Measurements from ENCODE around the gene PCDH1. TPM values are rescaled to one million over a fixed set of nuclear protein-coding genes. Genes with fewer than 3 reads are reported as not detected.

Gene PCDH1
- total RNA-seq, 1 donor from 2014 or later, result 11.5 TPM

- H3K79me2 ChIP-seq (ENCODE audit: insufficient read depth, low read length), result no peaks in the 10 kb centered on the region
- H3K9me3 ChIP-seq (ENCODE audit: insufficient read depth, low read depth, low read length), result no peaks in the 10 kb centered on the region
- H3K4me2 ChIP-seq (ENCODE audit: low read length), result no peak overlapping the region
- H3K4me1 Mint-ChIP-seq (ENCODE audit: low read depth, unreplicated experiment), result peaks cover 8% of the 10 kb centered on the region
- no peak for TF ChIP-seq EZH2 (IDR thresholded peaks at IDR 0.05; ENCODE audit: insufficient read depth, low read length)
- TF ChIP-seq CTCF (IDR thresholded peaks at IDR 0.05; ENCODE audit: insufficient read depth, low read depth, low read length), result no peak
- H3K4me1 ChIP-seq (ENCODE audit: insufficient read depth, low read length), result no peaks in the 10 kb centered on the region
- no peak for FAIRE-seq
- H3K27ac ChIP-seq (ENCODE audit: low read depth, low read length), result no peak overlapping the region
- H3K36me3 ChIP-seq (ENCODE audit: insufficient read depth, low read length), result no peaks in the 10 kb centered on the region
- H3K4me3 ChIP-seq (ENCODE audit: insufficient read depth, low read depth, low read length), result no peak overlapping the region
- peaks cover 4% of the 10 kb centered on the region for H3K9me3 Mint-ChIP-seq (ENCODE audit: unreplicated experiment)
- no peak for DNase-seq (ENCODE audit: low read depth)
- H4K20me1 ChIP-seq (ENCODE audit: insufficient read depth, low read length), result no peaks in the 10 kb centered on the region
- no peak overlapping the region for H3K4me3 Mint-ChIP-seq (ENCODE audit: unreplicated experiment)
- H2AFZ ChIP-seq (ENCODE audit: low read depth, low read length), result no peak overlapping the region
- H3K27me3 ChIP-seq (ENCODE audit: insufficient read depth, low read length), result peaks cover 13% of the 10 kb centered on the region
- H3K36me3 Mint-ChIP-seq (ENCODE audit: low read depth, unreplicated experiment), result no peaks in the 10 kb centered on the region
- H3K27me3 Mint-ChIP-seq (ENCODE audit: low read depth, unreplicated experiment), result peaks cover 34% of the 10 kb centered on the region
- H3K9ac ChIP-seq (ENCODE audit: low read length), result no peak overlapping the region
- no peak overlapping the region for H3K27ac Mint-ChIP-seq (ENCODE audit: unreplicated experiment)
Observed at GRCh38 chr5:141815051-141815795, 63.0 kb downstream of the PCDH1 start.

- Histone ChIP-seq H3K4me3 (ENCODE audit: insufficient read depth, low read depth, low read length) (no peak overlapping the region), H2AFZ (ENCODE audit: low read depth, low read length) (no peak overlapping the region), H3K79me2 (ENCODE audit: insufficient read depth, low read length) (no peaks in the 10 kb centered on the region), H3K4me1 (ENCODE audit: insufficient read depth, low read length) (no peaks in the 10 kb centered on the region), H3K9ac (ENCODE audit: low read length) (no peak overlapping the region), H3K27ac (ENCODE audit: low read depth, low read length) (no peak overlapping the region), H3K36me3 (ENCODE audit: insufficient read depth, low read length) (no peaks in the 10 kb centered on the region), H3K27me3 (ENCODE audit: insufficient read depth, low read length) (peaks cover 15% of the 10 kb centered on the region), H4K20me1 (ENCODE audit: insufficient read depth, low read length) (no peaks in the 10 kb centered on the region), H3K4me2 (ENCODE audit: low read length) (no peak overlapping the region), H3K9me3 (ENCODE audit: insufficient read depth, low read depth, low read length) (no peaks in the 10 kb centered on the region)
- Mint-ChIP-seq H3K27me3 (ENCODE audit: low read depth, unreplicated experiment) (peaks cover 43% of the 10 kb centered on the region), H3K36me3 (ENCODE audit: low read depth, unreplicated experiment) (no peaks in the 10 kb centered on the region), H3K4me3 (ENCODE audit: unreplicated experiment) (no peak overlapping the region), H3K9me3 (ENCODE audit: unreplicated experiment) (peaks cover 4% of the 10 kb centered on the region), H3K4me1 (ENCODE audit: low read depth, unreplicated experiment) (peaks cover 8% of the 10 kb centered on the region), H3K27ac (ENCODE audit: unreplicated experiment) (no peak overlapping the region)
- no peak for DNase-seq (ENCODE audit: low read depth)
- no peak for FAIRE-seq
- TF ChIP-seq EZH2 (IDR thresholded peaks at IDR 0.05; ENCODE audit: insufficient read depth, low read length), result no peak
- TF ChIP-seq CTCF (IDR thresholded peaks at IDR 0.05; ENCODE audit: insufficient read depth, low read depth, low read length), result peak; percentile 36
Observed at GRCh38 chr5:141814064-141814964, 63.9 kb downstream of the PCDH1 start.

Data from astrocyte (in vitro differentiated cells and primary cell).